Measurements from ENCODE around the gene CCDC154.

CCDC154 gene

DNA sequence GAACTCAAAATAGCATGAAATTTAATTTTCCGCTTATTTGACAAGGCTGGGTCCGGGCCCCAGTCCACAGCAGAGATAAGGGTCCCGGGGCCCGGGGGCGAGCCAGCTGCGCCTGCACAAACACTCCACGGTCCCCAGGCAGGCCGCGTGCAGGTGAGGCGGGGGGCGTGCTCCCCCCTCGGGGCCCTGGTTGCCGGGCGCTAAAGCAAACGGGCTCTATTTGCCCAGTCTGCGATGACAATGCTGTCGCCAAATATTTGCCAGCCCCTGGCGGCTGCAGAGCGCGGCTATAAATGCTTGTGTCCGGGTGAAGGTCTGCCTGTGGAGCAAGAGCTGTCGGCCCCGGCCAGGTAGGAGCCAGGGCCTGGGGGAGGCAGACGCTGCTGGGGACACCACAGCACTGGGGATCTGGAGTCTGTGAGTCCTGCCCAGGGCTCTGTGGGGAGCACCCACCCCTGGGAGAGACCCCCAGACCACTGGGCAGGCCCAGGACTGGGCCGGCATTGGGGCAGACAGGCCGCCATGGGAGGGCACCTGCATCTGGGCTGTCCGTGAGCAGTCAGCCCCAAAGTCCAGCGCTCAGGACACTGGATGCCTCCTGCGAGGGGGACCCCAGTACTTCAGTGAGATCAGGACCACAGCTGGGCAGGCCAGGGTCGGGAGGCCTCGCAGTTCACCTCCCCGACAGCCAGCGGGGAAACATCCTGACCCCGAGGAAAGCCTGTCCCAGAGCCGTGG lies 13.4 kb downstream of the CCDC154 start, which contains the start of gene PERCC1:
TSS of gene PERCC1 (plus strand) at position 320 of the 738 bp plus-strand sequence. CDS start 1,516 bp downstream, outside the sequence.
- no peak within 1 kb of the TSS for H3K4me3 ChIP-seq (ENCODE audit: low read length)
- H3K36me3 ChIP-seq (ENCODE audit: control insufficient read depth, low read depth, low read length), result no peaks in the 10 kb centered on the region
- no peak within 1 kb of the TSS for H3K9ac ChIP-seq (ENCODE audit: low read length)
- no peaks in the 10 kb centered on the region for H3K4me1 ChIP-seq (ENCODE audit: control insufficient read depth, low read depth, low read length)
- H3K9me3 ChIP-seq (ENCODE audit: control insufficient read depth, low read depth, low read length), result no peaks in the 10 kb centered on the region
- H3K27ac ChIP-seq (ENCODE audit: low read length), result no peak within 1 kb of the TSS
- no peaks in the 10 kb centered on the region for H3K27me3 ChIP-seq (ENCODE audit: control insufficient read depth, insufficient read depth, low read length)

DNA sequence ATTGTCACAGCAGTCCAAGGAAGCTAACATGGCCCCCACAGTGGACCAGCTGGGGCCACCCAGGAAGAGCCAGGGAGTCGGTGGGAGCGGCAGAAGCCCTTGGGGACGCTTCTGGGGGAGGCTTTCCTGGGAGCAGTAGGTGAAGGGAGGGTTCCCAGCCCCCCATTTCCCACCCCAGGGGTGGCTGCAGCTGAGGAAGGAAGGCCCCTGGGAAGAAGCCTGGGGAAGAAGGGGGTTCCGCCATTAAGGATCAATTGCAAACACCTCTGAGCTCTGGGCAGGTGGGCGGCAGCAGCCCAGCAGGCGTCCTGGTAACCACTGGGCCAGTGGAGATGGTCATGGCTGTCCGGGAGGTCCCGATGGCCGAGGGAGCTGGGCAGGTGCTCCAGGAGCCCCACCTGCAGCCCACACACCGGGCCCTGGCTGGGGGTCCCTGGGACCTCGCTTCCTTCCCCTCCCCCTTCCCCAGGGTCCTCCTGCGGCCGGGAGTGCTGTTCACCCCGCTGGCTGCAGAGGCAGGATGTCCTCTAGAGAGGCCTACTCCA lies 14.1 kb downstream of the CCDC154 start:
- Histone ChIP-seq H3K9ac (ENCODE audit: low read length) (no peak overlapping the region), H3K27me3 (ENCODE audit: control insufficient read depth, insufficient read depth, low read length) (no peaks in the 10 kb centered on the region), H3K4me3 (ENCODE audit: low read length) (no peak overlapping the region), H3K27ac (ENCODE audit: low read length) (no peak overlapping the region), H3K4me1 (ENCODE audit: control insufficient read depth, low read depth, low read length) (no peaks in the 10 kb centered on the region), H3K36me3 (ENCODE audit: control insufficient read depth, low read depth, low read length) (no peaks in the 10 kb centered on the region), H3K9me3 (ENCODE audit: control insufficient read depth, low read depth, low read length) (no peaks in the 10 kb centered on the region)

DNA sequence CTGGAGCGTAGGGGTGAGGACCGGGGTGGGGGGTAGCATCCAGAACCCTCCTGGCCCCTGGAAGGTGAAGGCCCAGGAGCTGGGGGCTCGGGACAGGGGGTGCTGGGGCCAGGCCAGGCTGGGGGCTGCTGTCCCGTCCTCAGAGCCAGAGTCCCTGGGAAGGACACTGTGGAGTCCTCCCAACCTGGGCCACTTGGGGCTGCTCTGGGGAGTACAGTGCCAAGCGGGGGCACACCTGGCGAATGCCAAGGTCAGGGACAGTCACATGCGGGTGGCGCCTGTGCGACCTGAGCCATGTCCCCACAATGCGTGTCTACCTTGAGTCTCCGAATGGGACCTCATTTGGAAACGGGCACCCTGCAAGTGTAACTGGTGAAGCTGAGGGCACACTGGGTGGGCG lies 14.7 kb downstream of the CCDC154 start:
- H3K9ac ChIP-seq (ENCODE audit: low read length), result no peak overlapping the region
- no peak overlapping the region for H3K27ac ChIP-seq (ENCODE audit: low read length)
- no peaks in the 10 kb centered on the region for H3K9me3 ChIP-seq (ENCODE audit: control insufficient read depth, low read depth, low read length)
- H3K4me1 ChIP-seq (ENCODE audit: control insufficient read depth, low read depth, low read length), result no peaks in the 10 kb centered on the region
- no peaks in the 10 kb centered on the region for H3K27me3 ChIP-seq (ENCODE audit: control insufficient read depth, insufficient read depth, low read length)
- H3K4me3 ChIP-seq (ENCODE audit: low read length), result no peak overlapping the region
- no peaks in the 10 kb centered on the region for H3K36me3 ChIP-seq (ENCODE audit: control insufficient read depth, low read depth, low read length)

DNA sequence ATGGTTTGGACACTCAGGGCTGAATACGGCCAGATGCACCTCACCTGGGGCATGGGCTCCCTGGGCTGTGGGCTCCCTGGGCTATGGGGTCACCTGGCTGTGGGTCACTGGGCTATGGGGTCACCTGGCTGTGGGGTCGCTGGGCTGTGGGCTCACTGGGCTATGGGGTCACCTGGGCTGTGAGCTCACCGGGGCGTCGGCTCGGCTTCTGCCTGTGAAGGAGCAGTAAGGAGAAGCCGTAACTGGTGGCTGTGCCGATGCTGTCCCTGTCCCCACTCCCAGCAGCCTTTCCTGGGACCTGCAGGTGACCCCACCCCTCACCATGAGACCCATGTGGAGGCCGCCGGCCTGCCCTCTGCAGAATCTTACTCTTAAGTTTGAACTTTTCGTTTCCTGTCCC lies 15.3 kb downstream of the CCDC154 start:
- Histone ChIP-seq H3K36me3 (ENCODE audit: control insufficient read depth, low read depth, low read length) (no peaks in the 10 kb centered on the region), H3K9ac (ENCODE audit: low read length) (no peak overlapping the region), H3K4me1 (ENCODE audit: control insufficient read depth, low read depth, low read length) (no peaks in the 10 kb centered on the region), H3K9me3 (ENCODE audit: control insufficient read depth, low read depth, low read length) (no peaks in the 10 kb centered on the region), H3K27me3 (ENCODE audit: control insufficient read depth, insufficient read depth, low read length) (no peaks in the 10 kb centered on the region), H3K27ac (ENCODE audit: low read length) (no peak overlapping the region), H3K4me3 (ENCODE audit: low read length) (no peak overlapping the region)

DNA sequence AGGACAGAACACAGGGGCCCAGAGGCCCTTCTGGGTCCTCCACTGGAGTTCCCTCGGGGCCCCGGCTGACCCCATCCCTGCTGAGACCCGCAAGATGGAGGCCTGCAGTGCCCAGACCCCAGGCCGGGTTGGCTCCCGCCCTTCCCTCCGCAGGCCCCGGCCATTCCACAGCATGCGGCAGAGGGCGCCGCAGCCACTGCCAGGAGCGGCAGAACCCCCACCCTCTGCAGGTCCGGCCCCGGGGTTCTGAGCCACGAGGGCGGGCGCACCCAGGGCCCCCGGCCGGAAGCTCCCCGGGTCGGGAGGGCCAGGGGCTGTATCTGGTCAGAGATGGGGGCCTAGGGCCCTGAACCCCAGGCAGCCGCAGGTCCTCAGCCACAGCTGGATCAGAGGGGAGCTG lies 15.8 kb downstream of the CCDC154 start:
- Histone ChIP-seq H3K27ac (ENCODE audit: low read length) (no peak overlapping the region), H3K27me3 (ENCODE audit: control insufficient read depth, insufficient read depth, low read length) (no peaks in the 10 kb centered on the region), H3K4me1 (ENCODE audit: control insufficient read depth, low read depth, low read length) (no peaks in the 10 kb centered on the region), H3K9ac (ENCODE audit: low read length) (no peak overlapping the region), H3K36me3 (ENCODE audit: control insufficient read depth, low read depth, low read length) (no peaks in the 10 kb centered on the region), H3K9me3 (ENCODE audit: control insufficient read depth, low read depth, low read length) (no peaks in the 10 kb centered on the region), H3K4me3 (ENCODE audit: low read length) (no peak overlapping the region)

DNA sequence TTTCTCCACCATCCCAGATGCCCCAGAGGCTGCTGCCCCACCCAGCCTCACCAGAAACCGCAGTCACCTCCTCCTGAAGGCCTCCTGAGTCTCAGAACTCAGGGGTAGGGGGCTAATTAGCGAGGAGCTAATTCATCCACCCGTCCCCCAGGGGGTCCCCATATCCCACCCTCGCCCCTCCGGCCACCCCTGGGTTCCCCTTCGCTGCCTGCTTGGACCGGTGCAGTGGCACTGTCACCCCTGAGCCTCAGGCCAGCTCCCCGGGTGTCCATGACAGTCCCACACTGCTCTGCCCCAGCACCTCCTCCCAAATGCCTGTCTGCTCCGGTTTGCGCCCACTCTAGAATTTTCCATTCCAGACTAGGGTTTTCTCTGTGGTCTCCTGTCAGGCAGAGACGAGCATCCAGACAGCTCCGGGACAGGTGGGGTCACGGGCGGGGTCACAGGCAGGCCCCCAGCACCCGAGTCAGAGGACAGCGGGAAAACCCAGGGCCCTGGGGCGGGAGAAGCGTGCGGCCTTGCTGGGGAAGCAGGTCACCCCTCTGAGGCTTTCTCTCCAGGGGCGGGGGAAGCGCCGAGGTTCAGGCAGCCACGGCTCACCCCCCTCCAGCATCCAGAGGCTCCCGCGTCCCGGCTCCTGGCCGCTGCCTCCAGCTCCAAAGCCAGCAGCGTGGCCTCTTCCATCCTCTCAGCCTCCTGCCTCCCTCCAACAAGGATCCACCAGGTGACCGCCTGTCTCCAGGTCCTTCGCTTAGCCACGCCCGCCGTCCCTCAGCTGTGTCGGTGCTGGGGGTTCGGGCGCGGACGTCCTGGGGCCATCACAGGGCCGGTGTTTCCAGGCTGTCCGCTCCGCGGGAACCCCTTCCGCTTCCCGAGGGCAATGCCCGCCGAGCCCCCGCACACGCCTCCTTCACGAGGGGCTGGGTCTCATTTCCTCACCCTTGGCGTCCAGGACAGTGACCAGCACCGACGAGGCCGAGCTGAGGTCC lies 16.6 kb downstream of the CCDC154 start:
- Histone ChIP-seq H3K4me3 (ENCODE audit: low read length) (no peak overlapping the region), H3K27me3 (ENCODE audit: control insufficient read depth, insufficient read depth, low read length) (no peaks in the 10 kb centered on the region), H3K36me3 (ENCODE audit: control insufficient read depth, low read depth, low read length) (no peaks in the 10 kb centered on the region), H3K9me3 (ENCODE audit: control insufficient read depth, low read depth, low read length) (no peaks in the 10 kb centered on the region), H3K27ac (ENCODE audit: low read length) (no peak overlapping the region), H3K9ac (ENCODE audit: low read length) (no peak overlapping the region), H3K4me1 (ENCODE audit: control insufficient read depth, low read depth, low read length) (no peaks in the 10 kb centered on the region)

DNA sequence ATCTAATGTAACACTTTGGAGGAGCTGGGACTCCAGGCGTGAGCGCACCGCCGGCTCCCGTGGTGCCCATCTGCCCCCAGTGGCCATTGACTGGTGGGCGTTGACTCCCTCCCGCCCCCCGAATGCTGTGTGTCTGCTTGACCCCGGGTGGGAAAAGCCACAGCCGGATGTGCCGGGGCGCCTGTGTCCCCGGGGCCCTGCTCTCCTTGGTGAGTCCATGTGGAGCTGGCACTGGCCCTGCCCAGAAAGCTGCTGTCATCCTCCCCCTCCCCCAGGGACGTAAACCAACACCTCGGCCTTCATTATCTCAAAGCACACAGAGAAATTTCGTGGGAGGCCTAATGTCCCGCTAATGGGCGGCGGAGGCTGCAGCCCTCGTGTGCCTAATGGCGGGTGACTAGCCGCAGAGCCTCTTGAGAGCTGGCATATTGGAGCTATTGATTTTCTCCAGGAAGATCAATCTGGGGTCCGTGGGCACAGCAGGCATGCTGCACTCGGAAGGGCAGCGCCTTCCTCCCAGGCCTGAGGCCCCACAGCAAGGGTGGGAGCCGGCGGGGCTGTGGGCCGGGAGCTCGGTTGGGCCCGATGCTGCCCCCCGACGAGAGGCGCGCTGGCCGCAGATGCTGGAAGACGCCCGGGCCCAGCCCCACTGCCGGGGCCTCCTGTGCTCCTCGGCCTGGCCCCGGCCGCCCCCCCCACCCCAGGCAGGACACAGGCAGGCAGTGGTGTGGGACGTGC lies 17.5 kb downstream of the CCDC154 start:
- H3K9me3 ChIP-seq (ENCODE audit: control insufficient read depth, low read depth, low read length), result no peaks in the 10 kb centered on the region
- H3K27me3 ChIP-seq (ENCODE audit: control insufficient read depth, insufficient read depth, low read length), result no peaks in the 10 kb centered on the region
- no peak overlapping the region for H3K27ac ChIP-seq (ENCODE audit: low read length)
- no peaks in the 10 kb centered on the region for H3K36me3 ChIP-seq (ENCODE audit: control insufficient read depth, low read depth, low read length)
- H3K9ac ChIP-seq (ENCODE audit: low read length), result no peak overlapping the region
- no peaks in the 10 kb centered on the region for H3K4me1 ChIP-seq (ENCODE audit: control insufficient read depth, low read depth, low read length)
- no peak overlapping the region for H3K4me3 ChIP-seq (ENCODE audit: low read length)

DNA sequence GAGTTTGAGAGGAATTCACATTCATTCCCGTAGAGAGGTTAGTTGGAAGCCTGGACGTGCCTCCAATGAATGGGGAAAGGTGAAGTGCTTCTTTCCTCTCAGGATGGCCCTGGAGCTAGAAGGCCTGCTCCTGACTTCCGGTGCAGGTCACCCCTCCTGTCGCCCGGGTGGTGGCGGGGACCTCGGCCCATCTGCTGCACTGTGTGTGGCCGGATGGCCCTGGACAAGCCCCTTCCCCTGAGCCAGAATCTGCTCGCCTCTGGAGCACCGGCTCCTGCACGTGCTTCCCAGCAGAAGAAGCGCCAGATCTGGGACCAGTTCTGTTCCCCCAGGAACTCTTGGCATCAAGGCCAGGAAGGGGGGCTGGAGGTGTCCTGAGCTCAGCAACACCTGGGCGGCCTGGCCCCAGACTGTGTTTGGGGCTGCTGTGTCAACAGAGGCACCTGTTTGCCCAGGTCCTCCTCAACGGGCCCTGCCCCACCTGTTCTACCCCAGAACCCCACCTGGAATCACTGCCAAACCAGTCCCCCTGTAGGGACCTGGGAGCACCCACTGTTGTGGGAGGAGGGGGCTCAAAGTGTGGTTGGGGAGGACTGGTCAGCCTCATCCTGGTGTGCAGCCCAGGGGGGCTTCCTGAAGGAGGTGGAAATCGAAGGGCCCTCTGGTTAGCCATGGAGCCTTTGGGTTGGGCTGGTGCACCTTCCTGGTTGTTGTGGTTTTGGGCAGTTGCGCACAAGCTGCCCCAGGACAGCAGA lies 18.6 kb downstream of the CCDC154 start:
- Histone ChIP-seq H3K9ac (ENCODE audit: low read length) (no peak overlapping the region), H3K4me3 (ENCODE audit: low read length) (no peak overlapping the region), H3K9me3 (ENCODE audit: control insufficient read depth, low read depth, low read length) (no peaks in the 10 kb centered on the region), H3K4me1 (ENCODE audit: control insufficient read depth, low read depth, low read length) (no peaks in the 10 kb centered on the region), H3K36me3 (ENCODE audit: control insufficient read depth, low read depth, low read length) (no peaks in the 10 kb centered on the region), H3K27me3 (ENCODE audit: control insufficient read depth, insufficient read depth, low read length) (no peaks in the 10 kb centered on the region), H3K27ac (ENCODE audit: low read length) (no peak overlapping the region)

DNA sequence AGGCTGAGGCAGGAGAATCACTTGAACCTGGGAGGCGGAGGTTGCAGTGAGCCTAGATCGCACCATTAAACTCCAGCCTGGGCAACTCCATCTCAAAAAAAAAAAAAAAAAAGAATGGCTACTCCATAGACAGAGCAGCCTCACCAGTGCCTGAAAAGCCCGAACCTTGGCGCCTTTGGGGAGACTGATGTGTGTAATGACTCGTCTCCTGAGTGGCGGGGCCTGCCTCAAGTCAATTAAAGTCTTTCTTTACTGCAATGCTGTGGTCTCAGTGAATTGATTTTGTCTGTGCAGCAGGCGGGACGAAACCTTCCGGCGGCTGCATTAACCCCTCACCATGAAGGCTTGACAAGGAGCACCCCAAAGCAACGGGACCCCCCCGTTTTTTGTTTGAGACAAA lies 20.3 kb downstream of the CCDC154 start:
- no peak overlapping the region for H3K9ac ChIP-seq (ENCODE audit: low read length)
- H3K9me3 ChIP-seq (ENCODE audit: control insufficient read depth, low read depth, low read length), result no peaks in the 10 kb centered on the region
- no peaks in the 10 kb centered on the region for H3K36me3 ChIP-seq (ENCODE audit: control insufficient read depth, low read depth, low read length)
- H3K27me3 ChIP-seq (ENCODE audit: control insufficient read depth, insufficient read depth, low read length), result no peaks in the 10 kb centered on the region
- no peak overlapping the region for H3K4me3 ChIP-seq (ENCODE audit: low read length)
- no peaks in the 10 kb centered on the region for H3K4me1 ChIP-seq (ENCODE audit: control insufficient read depth, low read depth, low read length)
- H3K27ac ChIP-seq (ENCODE audit: low read length), result no peak overlapping the region

DNA sequence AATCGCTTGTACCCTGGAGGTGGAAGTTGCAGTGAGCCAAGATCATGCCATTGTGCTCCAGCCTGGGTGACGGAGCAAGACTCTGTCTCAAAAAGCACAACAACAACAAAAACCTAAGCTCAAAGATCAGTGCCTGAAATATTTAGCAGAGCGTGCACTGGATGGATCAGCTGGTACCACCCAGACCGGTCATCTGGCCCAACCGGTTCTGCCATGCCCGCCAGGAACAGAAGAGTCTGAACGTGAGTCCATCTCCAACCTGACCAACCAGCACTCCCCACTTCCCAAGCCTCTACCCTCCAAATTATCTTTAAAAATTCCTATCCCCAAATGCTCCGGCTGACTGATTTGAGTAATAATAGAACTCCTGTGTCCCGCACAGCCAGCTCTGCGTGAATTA lies 22.3 kb downstream of the CCDC154 start:
- no peak overlapping the region for H3K4me3 ChIP-seq (ENCODE audit: low read length)
- no peak overlapping the region for H3K27ac ChIP-seq (ENCODE audit: low read length)
- no peaks in the 10 kb centered on the region for H3K36me3 ChIP-seq (ENCODE audit: control insufficient read depth, low read depth, low read length)
- no peaks in the 10 kb centered on the region for H3K9me3 ChIP-seq (ENCODE audit: control insufficient read depth, low read depth, low read length)
- no peak overlapping the region for H3K9ac ChIP-seq (ENCODE audit: low read length)
- H3K27me3 ChIP-seq (ENCODE audit: control insufficient read depth, insufficient read depth, low read length), result no peaks in the 10 kb centered on the region
- H3K4me1 ChIP-seq (ENCODE audit: control insufficient read depth, low read depth, low read length), result no peaks in the 10 kb centered on the region
